HG03103 (cell line): ENCODE data around the gene TJP3.
A peak's percentile ranks its signal among the peaks of the same experiment; 100 is the strongest.
"Not testable (repeated sequence)": the region's sequence is repeated elsewhere in the genome, so short reads cannot be mapped to it uniquely, and the experiment has no call there.

Experiments
- ATAC-seq: cut with Tn5 transposase; IDR thresholded peaks from one replicate; pipeline ENCODE4 v1.9.1; 2021; ENCODE audit warnings: low read depth; ENCODE audit not compliant: unreplicated experiment

The TJP3 gene

GRCh38 chr19:3738477-3739220, 30.5 kb downstream of the TJP3 start:
- no peak for ATAC-seq

- no peak for ATAC-seq
Observed at GRCh38 chr19:3740431-3740830, 32.2 kb downstream of the TJP3 start.

DNA sequence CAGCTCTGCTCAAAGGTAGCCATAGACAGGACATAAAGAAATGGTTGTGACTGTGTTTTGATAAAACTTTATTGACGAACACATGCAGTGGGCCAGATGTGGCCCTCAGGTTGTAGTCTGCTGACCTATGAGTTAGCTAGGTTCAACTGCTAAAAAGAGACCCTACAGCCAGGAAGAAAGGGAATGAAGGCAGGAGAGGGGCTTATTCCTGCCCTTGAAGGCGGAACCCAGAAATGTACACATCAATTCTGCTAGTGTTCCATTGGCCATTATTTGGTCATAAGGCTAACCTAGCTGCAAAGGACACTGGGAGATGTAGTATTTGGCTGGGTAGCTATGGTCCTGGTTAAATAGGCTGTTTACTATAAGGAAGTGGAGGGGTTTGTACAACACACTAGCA, 35.3 kb downstream of the TJP3 start:
- ATAC-seq = no peak

GRCh38 chr19:3745363-3746045, 37.3 kb downstream of the TJP3 start:
- no peak for ATAC-seq

GRCh38 chr19:3746371-3747056, 38.3 kb downstream of the TJP3 start:
- ATAC-seq = no peak

- no peak for ATAC-seq
Observed at GRCh38 chr19:3748965-3749364, 40.8 kb downstream of the TJP3 start.

DNA sequence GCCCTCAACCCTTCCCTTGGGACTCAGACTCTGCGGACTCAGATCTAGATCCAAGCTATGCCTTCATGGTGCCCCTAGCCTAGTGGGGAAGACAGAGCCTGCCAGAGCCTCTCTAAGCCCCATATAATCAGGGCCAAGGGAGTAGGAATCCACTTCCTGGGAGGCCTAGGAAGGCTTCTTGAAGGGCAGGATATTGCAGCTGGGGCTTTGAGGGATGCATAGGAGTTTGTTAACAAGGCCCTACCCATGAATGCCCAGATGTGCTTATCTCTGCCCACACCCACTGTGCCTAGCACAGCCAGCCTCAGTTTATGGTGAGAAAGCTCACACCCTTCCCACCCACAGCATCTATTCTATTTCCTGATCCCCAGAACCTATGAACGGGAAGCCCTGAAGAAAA, 42.0 kb downstream of the TJP3 start:
- ATAC-seq = no peak

DNA sequence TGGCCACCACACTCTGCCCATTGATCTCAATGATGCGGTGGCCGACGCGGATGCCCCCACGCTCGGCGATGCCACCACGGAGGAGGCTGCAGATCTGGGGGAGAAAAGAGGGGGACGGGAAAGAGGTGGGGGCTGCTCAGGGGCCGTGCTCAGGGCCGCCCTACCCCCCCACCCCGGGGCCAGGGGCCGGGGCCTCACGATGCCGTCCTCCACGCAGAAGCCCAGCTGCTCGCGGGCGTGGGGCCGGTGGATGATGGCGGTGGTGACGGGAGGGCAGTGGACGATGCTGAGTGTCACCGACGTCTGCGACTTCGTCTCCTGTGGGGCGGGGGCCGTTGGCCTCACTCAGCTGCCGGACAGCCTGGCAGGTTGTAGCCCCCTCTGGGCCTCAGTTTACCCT, 43.1 kb downstream of the TJP3 start:
- ATAC-seq = no peak

DNA sequence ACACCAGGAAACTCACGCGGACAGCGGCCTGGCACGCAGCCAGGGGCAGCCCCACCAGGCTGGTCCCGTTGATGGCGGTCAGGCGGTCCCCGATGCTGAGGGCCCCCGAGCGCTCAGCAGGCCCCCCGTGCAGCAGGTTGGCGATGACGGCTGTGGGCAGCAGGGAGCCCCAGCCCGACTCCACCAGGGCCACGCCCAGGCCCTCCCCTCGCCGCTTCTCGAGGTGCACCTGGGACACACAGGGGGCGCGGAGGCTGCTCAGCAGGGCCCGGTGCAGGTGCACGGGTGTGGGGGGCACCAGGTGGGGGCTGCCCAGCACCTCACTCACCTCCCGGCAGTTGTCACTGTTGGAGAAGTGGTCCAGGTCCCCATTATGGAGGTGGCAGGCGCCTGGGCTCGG, 44.3 kb downstream of the TJP3 start:
- ATAC-seq = no peak

DNA sequence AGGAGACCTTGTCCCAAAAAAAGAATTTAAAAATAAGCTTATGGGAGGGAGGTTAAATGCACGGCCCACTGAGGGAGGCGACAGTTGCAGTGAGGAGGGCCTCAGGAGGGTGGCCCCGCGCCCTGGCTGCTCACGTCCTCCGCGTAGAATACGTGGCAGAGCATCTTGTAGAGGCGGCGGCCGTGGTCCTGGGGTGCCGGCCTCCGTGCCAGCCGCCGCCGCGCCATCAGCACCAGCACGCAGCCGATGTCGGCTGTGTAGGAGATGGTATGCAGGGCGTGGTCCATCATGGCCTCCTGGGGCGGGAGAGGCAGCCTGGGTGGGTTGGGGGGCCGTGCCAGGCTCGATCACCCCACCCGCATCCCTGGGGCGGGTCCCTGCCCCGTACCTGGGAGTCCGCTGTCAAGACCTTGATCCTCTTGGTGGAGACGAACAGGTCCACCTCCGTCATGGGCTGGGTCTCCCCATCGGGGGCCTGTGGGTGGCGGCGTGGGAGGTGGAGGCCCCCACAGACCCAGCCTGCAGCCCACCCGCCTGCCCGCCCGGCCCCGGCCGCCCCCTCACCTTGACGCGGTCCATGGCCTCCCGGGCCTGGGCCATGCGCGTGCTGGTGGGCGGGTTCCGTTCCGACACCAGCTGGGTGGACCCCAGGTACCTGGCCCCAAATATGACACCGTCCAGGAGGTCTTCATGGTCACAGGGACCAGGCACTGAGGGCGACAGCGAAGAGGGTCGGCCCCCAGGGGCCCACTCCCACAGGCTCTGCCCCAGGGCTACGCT, 45.6 kb downstream of the TJP3 start:
- ATAC-seq = no peak

GRCh38 chr19:3757705-3758104, 49.5 kb downstream of the TJP3 start:
- ATAC-seq = not testable (repeated sequence)

GRCh38 chr19:3758297-3758696, 50.1 kb downstream of the TJP3 start:
- not testable (repeated sequence) for ATAC-seq

DNA sequence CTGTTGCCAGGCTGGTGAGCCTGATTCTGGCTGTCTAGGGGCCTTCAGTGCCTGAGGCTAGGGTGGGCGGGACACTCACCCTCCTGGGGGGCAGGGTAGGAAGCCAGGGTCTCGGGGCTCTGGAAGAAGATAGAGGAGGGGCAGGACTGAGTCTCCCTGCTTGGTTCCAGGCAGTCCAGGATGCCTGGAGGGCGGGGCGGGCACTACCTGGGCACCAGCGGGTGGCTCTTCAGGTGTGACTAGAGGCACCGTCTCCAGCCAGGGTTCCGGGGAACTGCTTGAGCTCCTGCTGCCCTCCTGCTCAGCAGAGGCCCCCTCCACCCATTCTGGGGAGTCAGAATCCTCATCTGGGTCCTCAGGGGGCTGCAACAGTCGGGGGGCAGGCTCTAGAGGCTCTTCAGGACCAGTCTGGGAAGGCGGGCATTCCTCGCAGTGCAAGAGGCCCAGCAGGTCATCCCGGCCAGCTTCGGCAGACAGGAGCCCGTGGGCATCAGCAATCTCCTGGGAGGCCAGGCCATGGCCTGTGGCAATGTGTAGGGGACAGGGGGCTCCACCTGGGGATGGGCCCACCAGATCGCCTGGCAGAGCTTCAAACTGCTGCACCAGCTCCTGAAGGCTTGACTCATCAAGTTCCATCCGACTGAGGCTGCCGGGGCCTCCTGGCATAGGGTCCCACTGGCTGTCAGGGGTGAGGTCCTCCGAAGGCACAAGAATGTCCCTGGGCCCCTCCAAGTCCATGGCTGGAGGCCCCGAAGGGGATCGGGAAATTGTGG, 51.5 kb downstream of the TJP3 start:
- ATAC-seq = no peak

DNA sequence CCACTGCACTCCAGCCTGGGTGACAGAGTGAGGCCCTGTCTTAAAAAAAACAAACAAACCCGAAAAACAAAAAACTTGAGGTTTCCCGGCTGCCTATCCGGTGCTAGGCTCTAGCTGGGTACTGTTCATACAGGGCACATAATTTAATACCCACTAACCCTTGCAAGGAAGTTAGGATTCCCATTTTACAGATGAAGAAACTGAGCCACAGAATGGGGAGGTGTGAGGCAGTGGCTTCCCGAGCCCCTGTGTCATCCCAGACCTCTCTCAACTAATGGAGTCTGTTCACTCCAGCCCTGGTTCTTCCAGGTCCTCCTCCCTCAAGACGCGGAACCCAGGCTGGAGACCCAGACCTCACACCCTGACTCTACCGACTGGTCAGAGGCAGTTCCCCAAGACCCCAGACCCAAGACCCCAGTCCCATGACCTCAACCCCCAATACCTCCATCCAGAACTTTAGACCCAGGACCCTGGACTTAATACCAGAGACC, 52.7 kb downstream of the TJP3 start:
- ATAC-seq = no peak

DNA sequence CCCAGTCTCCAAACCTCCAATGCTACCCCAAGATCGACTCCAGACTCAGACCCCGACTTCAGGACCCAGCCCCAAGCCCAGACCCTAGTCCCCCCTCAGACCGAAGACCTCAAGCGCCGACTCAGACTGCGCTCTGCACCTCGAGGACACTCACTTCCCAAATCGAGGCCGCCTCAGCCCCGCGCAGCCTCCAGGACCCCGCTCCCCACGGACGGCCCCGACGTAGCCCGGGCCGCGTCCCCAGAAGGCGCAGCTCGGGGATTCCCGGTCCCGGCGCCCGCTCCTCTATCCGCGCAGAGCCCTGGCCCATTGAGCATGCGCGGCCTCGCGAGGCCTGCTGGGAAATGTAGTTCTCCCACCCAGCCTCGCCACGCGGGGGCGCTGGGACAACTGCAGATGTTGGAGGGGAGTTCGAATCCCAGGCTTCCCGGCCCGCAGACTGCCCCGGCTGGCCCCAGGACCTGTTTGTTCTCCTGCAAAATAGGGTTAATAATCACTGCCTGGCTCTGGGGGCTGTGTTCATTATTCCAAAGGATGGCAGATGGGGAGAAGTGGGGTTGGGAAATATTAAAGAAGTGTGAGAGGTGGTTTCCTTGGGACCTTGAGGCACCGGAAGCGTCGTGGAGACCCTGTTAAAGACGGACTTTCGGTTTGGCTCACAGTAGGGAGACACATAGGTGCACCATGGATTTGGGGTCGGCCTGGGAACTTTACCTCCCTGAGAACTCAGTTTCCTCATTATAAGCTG, 53.4 kb downstream of the TJP3 start, which contains the start of gene APBA3:
TSS of gene APBA3 (minus strand) at position 311 of the 748 bp plus-strand sequence. CDS start 1,428 bp downstream, outside the sequence.
- ATAC-seq = no peak

DNA sequence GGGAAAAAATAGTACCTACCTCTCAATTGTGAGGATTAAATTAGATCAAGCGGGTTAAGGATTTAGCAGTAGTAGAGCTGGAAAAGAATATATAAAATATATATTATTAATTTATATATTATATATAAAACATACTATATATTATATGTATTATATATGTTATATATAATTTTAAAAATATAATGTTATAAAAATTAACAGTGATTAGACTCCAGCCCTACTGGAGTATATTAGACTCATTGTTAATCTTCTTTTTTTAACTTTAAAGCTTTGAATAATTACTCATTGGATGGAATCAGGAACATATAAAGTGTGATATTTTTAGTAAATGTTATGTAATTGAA, 53.9 kb downstream of the TJP3 start:
- no peak for ATAC-seq

GRCh38 chr19:3762501-3763459, 54.6 kb downstream of the TJP3 start, which contains the start of gene MRPL54:
MRPL54 (plus strand) TSS chr19:3762682; CDS start chr19:3762701, 19 bp downstream.
- ATAC-seq = peak; percentile 66

GRCh38 chr19:3765121-3765520, 56.9 kb downstream of the TJP3 start:
- no peak for ATAC-seq
